ENCODE results near the gene ABCB11.
"Not testable (repeated sequence)": the region's sequence is repeated elsewhere in the genome, so short reads cannot be mapped to it uniquely, and the experiment has no call there.

The ABCB11 gene

GRCh38 chr2:168941297-168941696, 89.8 kb downstream of the ABCB11 start:
- H3K4me3 ChIP-seq (ENCODE audit: low read depth, low read length), result no peak overlapping the region

GRCh38 chr2:168939918-168940317, 91.2 kb downstream of the ABCB11 start:
- H3K4me1 ChIP-seq, result no peaks in the 10 kb centered on the region
- H3K4me2 ChIP-seq (ENCODE audit: low read length), result no peak overlapping the region
- H2AFZ ChIP-seq, result no peak overlapping the region
- no peak for TF ChIP-seq CTCF (IDR thresholded peaks at IDR 0.05)
- H3K4me3 ChIP-seq (ENCODE audit: low read depth, low read length), result no peak overlapping the region
- no peak overlapping the region for H3K27ac ChIP-seq
- H3K79me2 ChIP-seq, result no peaks in the 10 kb centered on the region
- no peak overlapping the region for H3K9ac ChIP-seq
- H3K9me3 ChIP-seq (ENCODE audit: control insufficient read depth, low read length), result no peaks in the 10 kb centered on the region
- H3K27me3 ChIP-seq (ENCODE audit: control insufficient read depth, insufficient read depth, low read length), result no peaks in the 10 kb centered on the region
- no peaks in the 10 kb centered on the region for H3K36me3 ChIP-seq (ENCODE audit: control insufficient read depth, insufficient read depth, low read length)

More at GRCh38 chr2:168941297-168941696, 89.8 kb downstream of the ABCB11 start:
- no peak overlapping the region for H3K9ac ChIP-seq
- H3K27ac ChIP-seq, result no peak overlapping the region
- no peaks in the 10 kb centered on the region for H3K27me3 ChIP-seq (ENCODE audit: control insufficient read depth, insufficient read depth, low read length)
- no peak for TF ChIP-seq CTCF (IDR thresholded peaks at IDR 0.05)
- no peaks in the 10 kb centered on the region for H3K79me2 ChIP-seq
- no peaks in the 10 kb centered on the region for H3K9me3 ChIP-seq (ENCODE audit: control insufficient read depth, low read length)
- H3K4me2 ChIP-seq (ENCODE audit: low read length), result no peak overlapping the region
- H3K36me3 ChIP-seq (ENCODE audit: control insufficient read depth, insufficient read depth, low read length), result no peaks in the 10 kb centered on the region
- no peak overlapping the region for H2AFZ ChIP-seq
- no peaks in the 10 kb centered on the region for H3K4me1 ChIP-seq

- Histone ChIP-seq H3K9me3 (ENCODE audit: control insufficient read depth, low read length) (no peaks in the 10 kb centered on the region), H3K9ac (no peak overlapping the region), H2AFZ (no peak overlapping the region), H3K4me3 (ENCODE audit: low read depth, low read length) (no peak overlapping the region), H3K27me3 (ENCODE audit: control insufficient read depth, insufficient read depth, low read length) (no peaks in the 10 kb centered on the region), H3K79me2 (no peaks in the 10 kb centered on the region), H3K4me2 (ENCODE audit: low read length) (no peak overlapping the region), H3K27ac (no peak overlapping the region), H3K36me3 (ENCODE audit: control insufficient read depth, insufficient read depth, low read length) (no peaks in the 10 kb centered on the region), H3K4me1 (no peaks in the 10 kb centered on the region)
- no peak for TF ChIP-seq CTCF (IDR thresholded peaks at IDR 0.05)
These were observed 92.1 kb downstream of the ABCB11 start for GRCh38 chr2:168939061-168939460.

- H3K9ac ChIP-seq, result no peak overlapping the region
- no peak overlapping the region for H3K4me3 ChIP-seq (ENCODE audit: low read depth, low read length)
- no peaks in the 10 kb centered on the region for H3K27me3 ChIP-seq (ENCODE audit: control insufficient read depth, insufficient read depth, low read length)
- H3K27ac ChIP-seq, result no peak overlapping the region
- no peak for TF ChIP-seq CTCF (IDR thresholded peaks at IDR 0.05)
- H3K9me3 ChIP-seq (ENCODE audit: control insufficient read depth, low read length), result no peaks in the 10 kb centered on the region
- no peak overlapping the region for H3K4me2 ChIP-seq (ENCODE audit: low read length)
- H3K79me2 ChIP-seq, result no peaks in the 10 kb centered on the region
- H3K4me1 ChIP-seq, result no peaks in the 10 kb centered on the region
- no peaks in the 10 kb centered on the region for H3K36me3 ChIP-seq (ENCODE audit: control insufficient read depth, insufficient read depth, low read length)
- H2AFZ ChIP-seq, result no peak overlapping the region
These were observed 95.1 kb downstream of the ABCB11 start for GRCh38 chr2:168935810-168936581.

GRCh38 chr2:168934826-168935225, 96.3 kb downstream of the ABCB11 start:
- Histone ChIP-seq H3K4me2 (ENCODE audit: low read length) (no peak overlapping the region), H3K4me3 (ENCODE audit: low read depth, low read length) (no peak overlapping the region), H3K36me3 (ENCODE audit: control insufficient read depth, insufficient read depth, low read length) (no peaks in the 10 kb centered on the region), H3K79me2 (no peaks in the 10 kb centered on the region), H3K4me1 (no peaks in the 10 kb centered on the region), H3K9ac (no peak overlapping the region), H2AFZ (no peak overlapping the region), H3K9me3 (ENCODE audit: control insufficient read depth, low read length) (no peaks in the 10 kb centered on the region), H3K27ac (no peak overlapping the region), H3K27me3 (ENCODE audit: control insufficient read depth, insufficient read depth, low read length) (no peaks in the 10 kb centered on the region)
- no peak for TF ChIP-seq CTCF (IDR thresholded peaks at IDR 0.05)

- H2AFZ ChIP-seq; H3K27me3 ChIP-seq (ENCODE audit: control insufficient read depth, insufficient read depth, low read length); H3K4me3 ChIP-seq (ENCODE audit: low read depth, low read length); H3K4me1 ChIP-seq; H3K27ac ChIP-seq; H3K9ac ChIP-seq; H3K4me2 ChIP-seq (ENCODE audit: low read length); H3K79me2 ChIP-seq; H3K36me3 ChIP-seq (ENCODE audit: control insufficient read depth, insufficient read depth, low read length); H3K9me3 ChIP-seq (ENCODE audit: control insufficient read depth, low read length): not testable (repeated sequence)
These were observed 99.0 kb downstream of the ABCB11 start for GRCh38 chr2:168932174-168932573.

Measured in parathyroid adenoma (tissue), 2 donors.